ENCODE measurements around the gene SMAD1.

- no peak for TF ChIP-seq CTCF (IDR thresholded peaks at IDR 0.05 in 2 of 3, conservative IDR thresholded peaks at IDR 0.05 in 1 of 3; ENCODE audit: borderline replicate concordance in 1 of 3, insufficient read depth in 1 of 3, low read depth in 2 of 3, low read length in 2 of 3)
- no peak for TF ChIP-seq EZH2 (IDR thresholded peaks at IDR 0.05)
- TF ChIP-seq POLR2A (IDR thresholded peaks at IDR 0.05; ENCODE audit: borderline replicate concordance, extremely low read depth, insufficient read depth, insufficient read length) = no peak
- no peak for TF ChIP-seq POLR2AphosphoS5 (IDR thresholded peaks at IDR 0.05; ENCODE audit: low read depth, low read length)
- no peak for TF ChIP-seq MAX (IDR thresholded peaks at IDR 0.05)
- no peak for TF ChIP-seq EGR1 (IDR thresholded peaks at IDR 0.05; ENCODE audit: low read depth)
- no peak for TF ChIP-seq ZFX (IDR thresholded peaks at IDR 0.05)
- no peak for TF ChIP-seq JUND (IDR thresholded peaks at IDR 0.05)
- TF ChIP-seq REST (IDR thresholded peaks at IDR 0.05; ENCODE audit: low read depth) = no peak
These were observed 6.7 kb downstream of the SMAD1 start for GRCh38 chr4:145488310-145488709.

All from HCT116 (cell line).